GM19193 (cell line): ENCODE measurements around the gene SEMA3C.

ENCODE experiments used
- POLR2A ChIP-seq: IDR thresholded peaks from 4 replicates; pipeline ENCODE4 v1.6.1; 2011; ENCODE audit not compliant: insufficient read depth, insufficient read length; ENCODE audit errors: extremely low read depth

Gene SEMA3C

DNA sequence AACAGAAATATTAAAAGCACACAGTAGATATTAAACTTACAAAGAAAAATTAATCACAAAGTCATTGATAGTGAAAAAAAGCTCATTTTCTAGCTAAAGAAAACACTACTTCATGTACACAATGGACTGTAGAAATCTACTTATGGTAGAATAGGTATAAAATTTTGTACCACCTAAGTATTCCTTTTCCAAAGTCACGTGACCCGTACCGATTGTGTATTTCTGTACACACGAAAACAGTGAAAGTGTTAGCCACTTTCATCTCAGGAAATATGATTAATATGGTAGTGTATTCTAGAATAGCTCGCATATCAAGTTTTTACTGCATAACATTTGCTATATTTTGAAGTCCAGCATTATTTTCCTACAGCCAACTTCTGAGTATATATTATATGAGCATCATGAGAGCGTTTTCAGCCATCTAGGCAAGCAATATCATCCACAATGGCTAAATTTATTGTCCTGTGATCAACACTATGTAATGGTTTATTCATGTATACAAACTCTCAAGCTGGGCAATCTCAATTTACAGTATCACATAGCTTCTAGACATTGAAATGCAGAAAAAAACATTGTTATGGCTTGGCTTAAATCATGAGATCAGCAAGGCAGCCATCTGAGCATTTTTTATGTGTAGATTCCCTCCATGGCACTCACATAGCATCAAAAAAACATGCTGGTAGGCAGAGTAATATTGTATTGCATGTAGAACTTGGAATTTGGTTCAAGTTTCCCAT, 165.7 kb downstream of the SEMA3C start:
- no peak for TF ChIP-seq POLR2A

DNA sequence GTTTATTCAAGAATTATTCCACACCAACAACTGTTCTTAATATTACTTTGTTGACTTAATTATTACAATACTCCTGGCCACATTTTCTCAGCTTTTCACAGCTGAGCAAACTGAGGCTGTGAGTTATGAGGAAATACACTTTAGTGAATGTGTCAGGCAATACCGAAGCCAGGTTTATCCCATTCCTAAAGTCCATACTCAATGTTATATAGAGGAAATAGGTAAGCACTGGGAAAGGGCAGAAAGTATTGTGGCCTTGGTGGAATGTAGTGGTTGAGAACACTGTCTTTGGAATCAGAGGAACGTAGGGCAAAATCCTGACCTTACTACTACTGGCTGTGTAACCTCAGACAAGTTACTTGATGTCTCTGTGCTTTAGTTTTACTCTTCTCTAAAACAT, 169.6 kb downstream of the SEMA3C start:
- TF ChIP-seq POLR2A: no peak

GRCh38 chr7:80748363-80749042, 170.3 kb downstream of the SEMA3C start:
- TF ChIP-seq POLR2A: no peak

DNA sequence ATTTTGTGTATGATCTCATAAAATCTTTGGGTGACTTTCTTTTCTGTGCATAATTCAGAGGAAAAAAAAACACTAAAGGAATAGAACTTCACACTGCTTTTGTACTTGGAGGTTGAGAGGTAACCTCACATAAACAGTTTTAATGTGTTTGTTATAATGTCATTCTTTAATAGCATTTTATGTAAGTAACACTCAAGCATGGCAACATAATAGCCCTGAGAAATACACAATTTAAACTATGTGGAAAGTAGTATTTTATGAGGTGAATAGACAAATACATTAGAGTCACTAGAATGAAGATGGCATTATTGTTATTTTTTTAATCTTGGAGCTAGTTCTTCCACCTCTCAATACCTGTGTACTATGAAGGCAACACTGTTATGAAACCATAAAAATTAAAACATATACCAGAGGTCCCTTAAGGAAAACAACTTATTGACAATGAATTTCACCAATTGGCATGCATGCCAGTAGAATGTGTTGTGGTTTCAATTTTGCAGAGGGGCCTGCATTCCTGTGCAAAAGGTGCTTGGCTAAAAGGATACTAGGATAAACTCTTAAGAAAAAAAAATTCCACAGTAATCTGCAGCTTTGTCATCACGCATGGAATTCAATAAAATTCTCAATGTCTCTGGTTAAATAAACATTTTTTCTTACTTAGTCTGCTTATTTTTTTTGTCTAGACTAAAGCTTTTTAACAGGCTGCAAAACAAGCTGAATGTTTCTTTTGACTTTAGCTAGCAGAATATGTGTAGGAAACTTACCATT, 177.9 kb downstream of the SEMA3C start:
- TF ChIP-seq POLR2A: no peak

- TF ChIP-seq POLR2A: no peak
Measured at GRCh38 chr7:80736371-80737125, 182.3 kb downstream of the SEMA3C start.

DNA sequence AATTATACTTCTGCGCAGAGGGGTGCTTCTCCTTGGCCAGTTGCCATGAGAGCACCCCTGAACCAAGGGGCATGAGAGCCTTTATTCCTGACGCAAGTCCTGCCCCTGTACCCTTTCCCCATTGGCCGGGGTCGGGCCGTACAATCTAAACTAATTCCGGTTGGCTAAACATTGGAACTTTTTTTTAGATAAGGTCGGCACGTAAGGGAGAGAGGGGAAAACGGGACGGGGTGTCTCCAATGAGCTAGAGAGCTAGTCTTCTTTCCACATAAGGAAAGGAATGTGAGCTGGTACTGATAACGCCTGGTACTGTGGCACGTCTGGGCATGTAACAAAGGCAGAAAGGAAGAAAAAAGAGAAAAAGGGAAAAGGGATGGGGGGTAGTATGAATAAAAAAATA, 183.5 kb downstream of the SEMA3C start:
- TF ChIP-seq POLR2A: no peak

DNA sequence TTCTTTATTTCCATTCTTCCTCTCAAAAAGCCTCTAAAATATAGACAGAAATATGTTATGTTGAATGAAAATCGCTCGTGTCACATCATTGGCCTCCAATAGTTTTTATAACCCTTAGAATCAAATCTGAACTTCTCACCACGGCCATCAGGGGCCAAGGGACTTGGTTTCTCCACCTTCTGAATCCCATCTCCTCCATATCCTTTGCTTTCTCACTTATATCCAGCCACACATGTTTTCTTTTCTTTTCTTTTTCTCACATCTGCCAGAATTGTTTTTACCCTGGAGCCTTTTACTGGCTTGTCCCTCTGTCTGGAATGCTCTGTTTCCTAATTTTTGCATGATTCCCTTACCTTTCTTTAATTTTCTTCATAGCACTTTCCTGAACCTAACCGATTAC, 184.8 kb downstream of the SEMA3C start:
- no peak for TF ChIP-seq POLR2A

DNA sequence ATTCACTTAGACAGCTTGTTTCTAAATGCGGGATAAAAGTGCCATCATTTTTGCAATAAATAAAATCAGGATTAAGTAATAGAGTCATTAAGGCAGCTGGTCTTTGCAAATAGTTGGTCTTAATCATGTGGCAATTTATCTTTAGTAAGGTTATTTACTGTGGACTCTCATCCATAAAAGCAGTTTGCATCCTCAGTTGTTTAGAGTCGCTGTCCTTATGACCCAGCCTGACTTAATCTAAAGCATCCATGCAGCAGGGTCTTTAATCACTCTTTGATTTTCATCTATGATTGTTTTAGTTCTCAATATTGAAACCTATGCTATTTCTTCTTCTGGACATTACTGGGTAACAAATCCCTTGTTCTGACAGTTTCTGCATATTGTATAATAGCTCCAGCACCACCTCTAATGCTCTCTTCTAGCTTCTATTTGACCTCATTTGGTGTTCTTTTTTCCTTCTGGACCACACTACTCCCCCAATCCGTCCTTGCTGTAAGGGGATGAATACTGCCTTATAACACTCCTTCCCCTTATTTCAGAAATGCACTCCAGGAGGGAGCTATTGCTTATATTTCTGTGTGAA, 185.4 kb downstream of the SEMA3C start:
- no peak for TF ChIP-seq POLR2A

DNA sequence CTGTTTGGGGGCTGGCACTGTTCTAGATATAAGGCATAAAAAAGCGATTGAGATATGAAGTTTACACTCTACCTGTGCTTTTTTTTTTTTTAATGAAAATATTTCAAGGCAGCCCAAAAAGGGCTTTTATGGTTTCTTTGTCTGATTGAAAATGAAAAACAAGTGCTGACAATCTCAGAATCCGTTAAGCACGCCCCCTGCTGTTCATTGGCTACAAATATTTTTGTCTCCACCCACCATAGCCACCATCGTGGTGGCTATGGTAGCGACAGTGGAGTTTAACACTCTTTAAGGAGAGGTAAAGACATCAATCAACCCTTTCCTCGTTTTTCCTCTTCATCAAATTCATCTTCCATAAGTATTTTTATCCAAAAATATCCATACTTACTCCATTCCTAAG, 186.2 kb downstream of the SEMA3C start:
- no peak for TF ChIP-seq POLR2A

DNA sequence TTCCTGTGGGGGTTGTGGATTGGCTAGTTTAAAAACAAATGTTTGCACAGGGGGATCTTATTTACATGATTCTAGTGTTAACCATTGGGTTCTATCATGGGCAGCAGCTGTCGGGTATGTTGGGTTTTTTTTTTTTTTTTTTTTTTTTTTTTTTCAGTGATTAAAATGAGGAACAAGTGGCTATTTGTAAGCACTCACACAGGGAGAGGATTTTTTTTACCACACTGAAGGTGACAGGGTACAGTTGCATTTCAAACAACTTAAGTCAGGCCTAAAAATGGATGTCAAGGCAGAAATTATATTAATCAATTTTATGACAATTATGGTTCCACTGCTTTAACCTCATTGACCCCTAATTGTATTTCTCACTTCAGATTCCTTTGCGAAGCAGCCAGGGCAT, 187.6 kb downstream of the SEMA3C start:
- TF ChIP-seq POLR2A: no peak

DNA sequence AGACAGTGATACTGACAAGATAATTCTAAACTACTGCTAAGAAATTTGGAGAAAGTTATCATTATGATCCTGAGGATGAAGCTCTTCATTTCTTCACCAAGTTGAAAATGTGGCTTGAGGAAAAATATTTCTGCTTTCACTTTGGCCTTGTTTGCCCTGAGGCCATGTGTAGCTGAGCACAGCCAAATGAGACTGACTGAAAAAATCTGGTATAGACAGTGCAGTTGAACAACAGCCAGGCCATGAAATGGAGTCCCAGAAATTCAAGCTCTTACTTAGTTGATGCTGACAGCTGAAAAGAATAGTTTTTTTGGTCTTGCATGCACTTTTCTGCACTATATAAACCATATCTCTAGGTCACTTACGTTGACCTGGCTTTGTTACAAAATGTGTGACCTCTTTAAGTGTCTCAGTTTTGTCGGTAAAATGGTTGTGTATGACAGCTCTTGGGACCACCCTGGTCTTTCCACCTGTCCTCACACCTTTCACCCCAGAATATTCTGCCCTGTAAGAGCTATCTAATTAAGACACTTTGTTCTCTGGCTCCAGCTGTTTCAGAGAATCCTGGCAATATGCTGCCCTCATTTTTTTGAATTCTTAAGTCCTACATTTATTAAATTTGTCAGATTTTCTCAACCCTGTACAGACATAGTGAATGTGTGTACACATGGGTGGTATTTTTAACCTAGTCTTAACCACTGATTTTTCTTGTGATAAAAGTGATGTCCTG, 189.1 kb downstream of the SEMA3C start:
- TF ChIP-seq POLR2A: no peak

DNA sequence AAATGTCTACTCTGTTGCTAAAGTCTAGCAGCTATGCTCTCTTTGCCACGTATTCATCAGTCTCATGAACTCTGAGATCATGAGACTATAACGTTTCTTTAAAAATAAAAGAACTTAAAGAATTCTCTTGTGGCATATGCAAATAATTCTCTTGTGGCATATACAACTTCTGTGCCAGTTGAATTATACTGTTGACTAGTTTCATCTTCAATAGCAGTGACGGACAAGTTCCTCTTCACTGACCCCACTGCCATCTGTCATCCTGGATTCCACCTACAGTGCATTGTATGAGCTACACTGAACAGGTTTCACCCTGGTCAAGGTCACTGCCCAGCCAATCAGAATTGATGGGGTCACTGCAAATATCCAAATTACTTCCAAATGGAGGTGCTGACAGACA, 192.2 kb downstream of the SEMA3C start:
- TF ChIP-seq POLR2A: no peak

- TF ChIP-seq POLR2A: no peak
Measured at GRCh38 chr7:80725181-80725611, 193.7 kb downstream of the SEMA3C start.
